OCI-LY7 (cell line): ENCODE measurements around the gene SMAP2.

Experiments
- EZH2phosphoT487 ChIP-seq: fragments of 200-600 bp; sonication (generic); IDR thresholded peaks from 2 replicates; pipeline ENCODE4 v1.6.1; 2018; ENCODE audit warnings: low read depth, borderline replicate concordance, mild to moderate bottlenecking, mixed run types, antibody characterized with exemption, low read length, moderate library complexity, mixed read lengths
- TF ChIP-seq, protein P1 (sequence below): fragments of 200-600 bp; sonication (generic); conservative IDR thresholded peaks from 2 replicates; pipeline ENCODE4 v1.5.1; 2014; ENCODE audit warnings: mild to moderate bottlenecking, antibody characterized with exemption, low read length, moderate library complexity, mixed read lengths

DNA sequence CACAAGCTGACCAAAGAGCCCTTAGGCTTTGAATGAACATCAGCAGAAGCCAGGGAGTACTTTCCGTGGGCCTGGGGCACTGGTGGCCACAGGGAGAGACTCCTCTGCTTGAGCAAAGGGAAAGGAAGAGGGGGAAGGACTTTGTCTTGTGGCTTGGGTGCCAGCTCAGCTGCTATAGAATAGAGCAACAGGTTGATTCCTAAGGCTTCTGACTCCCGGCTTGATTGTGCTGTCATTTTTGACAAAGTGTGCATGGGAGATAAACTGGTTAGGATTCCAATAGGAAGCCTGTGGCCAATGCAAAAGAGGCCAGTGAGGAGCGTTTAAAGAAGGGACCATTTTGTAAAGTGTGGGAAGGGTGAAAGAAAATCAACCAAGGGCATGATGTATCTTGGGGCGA is 11.9 kb upstream of the SMAP2 start:
- TF ChIP-seq, protein P1, sequence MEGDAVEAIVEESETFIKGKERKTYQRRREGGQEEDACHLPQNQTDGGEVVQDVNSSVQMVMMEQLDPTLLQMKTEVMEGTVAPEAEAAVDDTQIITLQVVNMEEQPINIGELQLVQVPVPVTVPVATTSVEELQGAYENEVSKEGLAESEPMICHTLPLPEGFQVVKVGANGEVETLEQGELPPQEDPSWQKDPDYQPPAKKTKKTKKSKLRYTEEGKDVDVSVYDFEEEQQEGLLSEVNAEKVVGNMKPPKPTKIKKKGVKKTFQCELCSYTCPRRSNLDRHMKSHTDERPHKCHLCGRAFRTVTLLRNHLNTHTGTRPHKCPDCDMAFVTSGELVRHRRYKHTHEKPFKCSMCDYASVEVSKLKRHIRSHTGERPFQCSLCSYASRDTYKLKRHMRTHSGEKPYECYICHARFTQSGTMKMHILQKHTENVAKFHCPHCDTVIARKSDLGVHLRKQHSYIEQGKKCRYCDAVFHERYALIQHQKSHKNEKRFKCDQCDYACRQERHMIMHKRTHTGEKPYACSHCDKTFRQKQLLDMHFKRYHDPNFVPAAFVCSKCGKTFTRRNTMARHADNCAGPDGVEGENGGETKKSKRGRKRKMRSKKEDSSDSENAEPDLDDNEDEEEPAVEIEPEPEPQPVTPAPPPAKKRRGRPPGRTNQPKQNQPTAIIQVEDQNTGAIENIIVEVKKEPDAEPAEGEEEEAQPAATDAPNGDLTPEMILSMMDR, result no peak
- no peak for TF ChIP-seq EZH2phosphoT487
